SK-N-SH (cell line): ENCODE data around the gene FBN1. TPM values are rescaled to one million over a fixed set of nuclear protein-coding genes. Genes with fewer than 3 reads are reported as not detected.

Experiments
- CTCF ChIA-PET: fragments of 300-600, 350-600 bp; formaldehyde crosslinking; extraction: SDS; loops from one replicate; lab custom pipeline; 2021; lab: Yijun Ruan, JAX
- POLR2A ChIA-PET: fragments of 350-600 bp; sonication (Branson Sonifier 250); formaldehyde crosslinking; extraction: SDS; loops from one replicate; lab custom pipeline; 2020; ENCODE audit warnings: antibody characterized with exemption, inconsistent platforms; lab: Yijun Ruan, JAX
- DNase-seq: peaks from one replicate; pipeline ENCODE4 v3.0.0; 2012
- H2AFZ ChIP-seq: fragments of 200-600 bp; sonication (generic); 2 replicates; pipeline ENCODE4 v1.8.1; 2016; ENCODE audit warnings: antibody characterized with exemption, mild to moderate bottlenecking, low read depth
- H3F3A ChIP-seq: fragments of 200-600 bp; sonication (generic); replicated peaks from 2 replicates; pipeline ENCODE3; 2016; ENCODE audit warnings: antibody characterized with exemption, mild to moderate bottlenecking; ENCODE audit not compliant: insufficient read depth
- H3K27ac ChIP-seq, 2 experiments: fragments of 200-500 bp in 1 of 2; fragments of 200-600 bp in 1 of 2; sonication (Bioruptor generic) in 1 of 2; sonication (generic), shearing (Covaris generic) in 1 of 2; 2 replicates each; pipeline versions ENCODE4 v1.5.1 to v1.6.1; 2014 to 2016; ENCODE audit warnings: low read depth in 2 of 2, inconsistent platforms in 1 of 2, low read length in 1 of 2, mild to moderate bottlenecking in 1 of 2, mixed read lengths in 1 of 2
- H3K27me3 ChIP-seq: fragments of 200-600 bp; sonication (generic), shearing (Covaris generic); 2 replicates; pipeline ENCODE4 v1.6.1; 2016; ENCODE audit warnings: mixed run types; ENCODE audit not compliant: insufficient read depth
- H3K36me3 ChIP-seq, 2 experiments: fragments of 200-500 bp in 1 of 2; fragments of 200-600 bp in 1 of 2; sonication (Bioruptor generic) in 1 of 2; sonication (generic) in 1 of 2; replicated peaks in 1 of 2; 2 replicates each; pipeline versions ENCODE3 to v1.5.1; 2014 to 2016; ENCODE audit warnings: low read length in 1 of 2, mild to moderate bottlenecking in 1 of 2; ENCODE audit not compliant: insufficient read depth in 2 of 2, control insufficient read depth in 1 of 2
- H3K4me1 ChIP-seq, 2 experiments: fragments of 200-500 bp in 1 of 2; fragments of 200-600 bp in 1 of 2; sonication (Bioruptor generic) in 1 of 2; sonication (generic), shearing (Covaris generic) in 1 of 2; 2 replicates each; pipeline versions ENCODE4 v1.5.1 to v1.6.1; 2014 to 2016; ENCODE audit warnings: low read depth in 1 of 2, low read length in 1 of 2, mixed run types in 1 of 2; ENCODE audit not compliant: insufficient read depth in 2 of 2, control insufficient read depth in 1 of 2
- H3K4me2 ChIP-seq: fragments of 200-600 bp; sonication (generic), shearing (Covaris generic); 2 replicates; pipeline ENCODE4 v1.6.1; 2017; ENCODE audit warnings: mixed run types
- H3K4me3 ChIP-seq, 2 experiments: fragments of 200-500 bp in 1 of 2; fragments of 200-600 bp in 1 of 2; sonication (Bioruptor generic) in 1 of 2; sonication (generic), shearing (Covaris generic) in 1 of 2; 2 replicates each; pipeline versions ENCODE4 v1.5.1 to v1.8.1; 2014 to 2016; ENCODE audit warnings: low read depth in 2 of 2, inconsistent platforms in 1 of 2, low read length in 1 of 2, mild to moderate bottlenecking in 1 of 2, mixed read lengths in 1 of 2, moderate library complexity in 1 of 2
- H3K79me2 ChIP-seq: fragments of 200-600 bp; sonication (generic); 2 replicates; pipeline ENCODE4 v1.8.1; 2017; ENCODE audit warnings: mild to moderate bottlenecking; ENCODE audit not compliant: insufficient read depth
- H3K9ac ChIP-seq: fragments of 200-600 bp; sonication (generic); 2 replicates; pipeline ENCODE4 v1.6.1; 2017; ENCODE audit warnings: mixed run types
- H3K9me2 ChIP-seq: fragments of 200-600 bp; sonication (generic); 2 replicates; pipeline ENCODE4 v1.6.1; 2017; ENCODE audit warnings: mixed run types
- H3K9me3 ChIP-seq: fragments of 200-600 bp; sonication (generic); 2 replicates; pipeline ENCODE4 v1.6.1; 2017; ENCODE audit warnings: mixed run types, mild to moderate bottlenecking, moderate library complexity
- H4K20me1 ChIP-seq: fragments of 200-600 bp; sonication (generic); 2 replicates; pipeline ENCODE4 v1.6.1; 2017; ENCODE audit warnings: mild to moderate bottlenecking, mixed run types; ENCODE audit not compliant: insufficient read depth
- CHD2 ChIP-seq: fragments of 150-350 bp; IDR thresholded peaks from 2 replicates; pipeline ENCODE4 v1.6.1; 2018; ENCODE audit warnings: low read length; ENCODE audit not compliant: partially characterized antibody
- ELF1 ChIP-seq: IDR thresholded peaks from 2 replicates; pipeline ENCODE4 v1.4.0; 2012
- EZH2phosphoT487 ChIP-seq: fragments of 200-600 bp; sonication (generic); IDR thresholded peaks from 2 replicates; pipeline ENCODE4 v1.6.1; 2017; ENCODE audit warnings: low read depth, mixed run types, mild to moderate bottlenecking, antibody characterized with exemption, moderate library complexity, borderline replicate concordance
- FOSL2 ChIP-seq: IDR thresholded peaks from 2 replicates; pipeline ENCODE4 v1.4.0; 2012; ENCODE audit warnings: low read depth, mild to moderate bottlenecking, moderate library complexity, borderline replicate concordance
- FOXJ3 ChIP-seq: sonication (generic); formaldehyde crosslinking; IDR thresholded peaks from 2 replicates; pipeline ENCODE4 v1.5.1; 2020; ENCODE audit warnings: mild to moderate bottlenecking, missing genetic modification reagents
- JUND ChIP-seq: IDR thresholded peaks from 2 replicates; pipeline ENCODE4 v1.4.0; 2012
- MXI1 ChIP-seq: IDR thresholded peaks from 2 replicates; pipeline ENCODE4 v1.6.1; 2012; ENCODE audit warnings: mild to moderate bottlenecking, low read depth, low read length, improper control_type of control experiment
- NFIC ChIP-seq: IDR thresholded peaks from 2 replicates; pipeline ENCODE4 v1.4.0; 2012; ENCODE audit warnings: borderline replicate concordance
- NRF1 ChIP-seq: IDR thresholded peaks from 2 replicates; pipeline ENCODE4 v1.6.1; 2012; ENCODE audit warnings: low read depth, mild to moderate bottlenecking, low read length
- POLR2AphosphoS5 ChIP-seq: IDR thresholded peaks from 2 replicates; pipeline ENCODE4 v1.6.1; 2012; ENCODE audit warnings: low read depth, low read length
- RCOR1 ChIP-seq: fragments of 150-350 bp; IDR thresholded peaks from 2 replicates; pipeline ENCODE4 v1.6.1; 2017; ENCODE audit warnings: antibody characterized with exemption, low read length
- REST ChIP-seq: IDR thresholded peaks from 2 replicates; pipeline ENCODE4 v1.6.1; 2012; ENCODE audit warnings: mild to moderate bottlenecking, low read depth, low read length, moderate library complexity
- RFX5 ChIP-seq: IDR thresholded peaks from 2 replicates; pipeline ENCODE4 v1.6.1; 2012; ENCODE audit warnings: mild to moderate bottlenecking, improper control_type of control experiment, low read length
- RXRA ChIP-seq: IDR thresholded peaks from 2 replicates; pipeline ENCODE4 v1.4.0; 2012; ENCODE audit warnings: low read depth, mild to moderate bottlenecking, borderline replicate concordance
- SIN3A ChIP-seq: IDR thresholded peaks from 2 replicates; pipeline ENCODE4 v1.6.1; 2012; ENCODE audit warnings: low read depth, mild to moderate bottlenecking, low read length, moderate library complexity, borderline replicate concordance
- SMC3 ChIP-seq: IDR thresholded peaks from 2 replicates; pipeline ENCODE4 v1.6.1; 2012; ENCODE audit warnings: low read depth, low read length, improper control_type of control experiment
- TAF1 ChIP-seq: IDR thresholded peaks from 2 replicates; pipeline ENCODE4 v1.6.1; 2012; ENCODE audit warnings: low read depth, mild to moderate bottlenecking, low read length, moderate library complexity, borderline replicate concordance
- TEAD4 ChIP-seq: IDR thresholded peaks from 2 replicates; pipeline ENCODE4 v1.4.0; 2012; ENCODE audit warnings: mild to moderate bottlenecking, borderline replicate concordance; ENCODE audit not compliant: insufficient read depth
- WGBS: methylation state at CpG from one replicate; pipeline ENCODE4 v1.1.6; 2017; ENCODE audit warnings: low lambda C conversion rate; 5-methylcytosine and 5-hydroxymethylcytosine counted together
- polyA plus RNA-seq, 3 experiments: library from polyadenylated mRNA; depleted of rRNA; stranded (reverse); fragments of >200 nt; gene quantifications; 2 replicates each; pipeline ENCODE4 v1.2.3, GENCODE V29; 2012
- TF ChIP-seq, protein P1 (sequence below): IDR thresholded peaks from 2 replicates; pipeline ENCODE4 v1.4.0; 2012; ENCODE audit warnings: low read depth, borderline replicate concordance
- TF ChIP-seq, protein P2 (sequence below): IDR thresholded peaks from 2 replicates; pipeline ENCODE4 v1.4.0; 2012; ENCODE audit warnings: low read depth

FBN1 gene
- polyA plus RNA-seq, 1 of the 3 experiments (the other 2 are of a cell fraction): 248 TPM

- WGBS: 96% methylated on average over 1 of the region's 1 CpG
These were observed 279.9 kb downstream of the FBN1 start for GRCh38 chr15:48365575-48365974.

DNA sequence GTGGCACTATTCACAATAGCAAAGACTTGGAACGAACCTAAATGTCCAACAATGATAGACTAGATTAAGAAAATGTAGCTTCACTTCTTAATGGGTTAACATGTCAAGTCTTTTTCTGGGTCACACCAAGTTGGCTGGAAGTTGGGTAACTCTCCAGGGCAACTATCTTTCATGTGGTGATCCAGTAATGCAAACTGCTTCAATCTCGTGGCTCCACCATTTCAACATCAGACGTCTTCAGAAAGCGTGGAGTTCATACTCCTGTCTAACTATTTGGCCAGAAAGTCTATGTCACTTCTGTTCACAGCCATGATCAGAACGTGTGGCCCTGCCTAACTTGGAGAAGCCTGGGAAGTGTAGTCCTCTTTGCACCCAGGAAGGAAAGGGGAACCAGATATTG, 282.0 kb downstream of the FBN1 start:
- no peaks in the 10 kb centered on the region; the same call in 1 of the 2 replicates for H3K9me2 ChIP-seq
- TF ChIP-seq REST: no peak
- TF ChIP-seq NFIC: no peak
- no peak for TF ChIP-seq TAF1
- TF ChIP-seq TEAD4: no peak
- no peak for TF ChIP-seq SMC3
- no peak for TF ChIP-seq EZH2phosphoT487
- TF ChIP-seq POLR2AphosphoS5: no peak
- no peak for TF ChIP-seq CHD2
- no peak for TF ChIP-seq RCOR1
- no peak overlapping the region for H2AFZ ChIP-seq
- DNase-seq: no peak
- H3K79me2 ChIP-seq: no peaks in the 10 kb centered on the region
- H3K9ac ChIP-seq: no peak overlapping the region
- H4K20me1 ChIP-seq: no peaks in the 10 kb centered on the region
- no peaks in the 10 kb centered on the region for H3K36me3 ChIP-seq
- CTCF ChIA-PET: no interaction called here
- H3K27me3 ChIP-seq: no peaks in the 10 kb centered on the region
- H3K9me3 ChIP-seq: no peaks in the 10 kb centered on the region
- peaks cover 17% of the 10 kb centered on the region for H3F3A ChIP-seq
- no peak overlapping the region for H3K4me2 ChIP-seq
- H3K27ac ChIP-seq: no peak overlapping the region
- H3K4me1 ChIP-seq: peaks cover 0 to 10% of the 10 kb centered on the region in 2 experiments; a peak in 3 of 4 replicates
- POLR2A ChIA-PET: no interaction called here
- WGBS: 73% methylated on average over 5 of the region's 5 CpGs
- H3K4me3 ChIP-seq: no peak overlapping the region

More at GRCh38 chr15:48365575-48365974, 279.9 kb downstream of the FBN1 start:
- Histone ChIP-seq H3K4me1 (no peaks in the 10 kb centered on the region; a peak in 2 of 4 replicates), H3K9me2 (no peaks in the 10 kb centered on the region), H3K27me3 (no peaks in the 10 kb centered on the region), H3K36me3 (no peaks in the 10 kb centered on the region), H3F3A (peaks cover 3% of the 10 kb centered on the region), H3K9me3 (no peaks in the 10 kb centered on the region), H2AFZ (no peak overlapping the region), H3K27ac (no peak overlapping the region), H3K79me2 (no peaks in the 10 kb centered on the region), H3K9ac (no peak overlapping the region), H3K4me3 (no peak overlapping the region), H4K20me1 (no peaks in the 10 kb centered on the region), H3K4me2 (no peak overlapping the region)
- DNase-seq: no peak
- TF ChIP-seq NRF1 (no peak), NFIC (no peak), JUND (no peak), MXI1 (no peak), EZH2phosphoT487 (no peak), SIN3A (no peak), FOSL2 (no peak), POLR2AphosphoS5 (no peak), TAF1 (no peak), ELF1 (no peak), RCOR1 (no peak), CHD2 (no peak), FOXJ3 (CRISPR knock-in tag) (no peak), RFX5 (no peak), RXRA (no peak), TEAD4 (no peak)
- TF ChIP-seq, protein P1, sequence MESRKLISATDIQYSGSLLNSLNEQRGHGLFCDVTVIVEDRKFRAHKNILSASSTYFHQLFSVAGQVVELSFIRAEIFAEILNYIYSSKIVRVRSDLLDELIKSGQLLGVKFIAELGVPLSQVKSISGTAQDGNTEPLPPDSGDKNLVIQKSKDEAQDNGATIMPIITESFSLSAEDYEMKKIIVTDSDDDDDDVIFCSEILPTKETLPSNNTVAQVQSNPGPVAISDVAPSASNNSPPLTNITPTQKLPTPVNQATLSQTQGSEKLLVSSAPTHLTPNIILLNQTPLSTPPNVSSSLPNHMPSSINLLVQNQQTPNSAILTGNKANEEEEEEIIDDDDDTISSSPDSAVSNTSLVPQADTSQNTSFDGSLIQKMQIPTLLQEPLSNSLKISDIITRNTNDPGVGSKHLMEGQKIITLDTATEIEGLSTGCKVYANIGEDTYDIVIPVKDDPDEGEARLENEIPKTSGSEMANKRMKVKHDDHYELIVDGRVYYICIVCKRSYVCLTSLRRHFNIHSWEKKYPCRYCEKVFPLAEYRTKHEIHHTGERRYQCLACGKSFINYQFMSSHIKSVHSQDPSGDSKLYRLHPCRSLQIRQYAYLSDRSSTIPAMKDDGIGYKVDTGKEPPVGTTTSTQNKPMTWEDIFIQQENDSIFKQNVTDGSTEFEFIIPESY: no peak
- TF ChIP-seq, protein P2, sequence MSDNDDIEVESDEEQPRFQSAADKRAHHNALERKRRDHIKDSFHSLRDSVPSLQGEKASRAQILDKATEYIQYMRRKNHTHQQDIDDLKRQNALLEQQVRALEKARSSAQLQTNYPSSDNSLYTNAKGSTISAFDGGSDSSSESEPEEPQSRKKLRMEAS: no peak
- POLR2A ChIA-PET: no interaction called here
- CTCF ChIA-PET: interaction anchor here (0.8 kb wide), 1 partner anchor 79 kb away, joined by 3 read pairs; no protein-coding TSS in a partner anchor
